Astrocyte of the cerebellum (primary cell): Measurements from ENCODE around the gene SSTR1.

Experiments
- DNase-seq: peaks from one replicate; pipeline ENCODE4 v3.0.0-alpha.2; 2011; ENCODE audit warnings: low read depth
- H3K4me3 ChIP-seq: 2 replicates; pipeline ENCODE4 v1.5.1; 2011; ENCODE audit warnings: mild to moderate bottlenecking, low read depth, low read length, moderate library complexity
- in situ Hi-C: cut with HindIII; loops from 2 replicates; pipeline ENCODE4 v1.10.0; 2017; ENCODE audit warnings: low sequenced_read_pairs
- TF ChIP-seq, protein P1 (sequence below): IDR thresholded peaks from 2 replicates; pipeline ENCODE4 v1.5.1; 2012; ENCODE audit warnings: low read length, low read depth, moderate library complexity, mild to moderate bottlenecking; ENCODE audit errors: missing control alignments

The SSTR1 gene

DNA sequence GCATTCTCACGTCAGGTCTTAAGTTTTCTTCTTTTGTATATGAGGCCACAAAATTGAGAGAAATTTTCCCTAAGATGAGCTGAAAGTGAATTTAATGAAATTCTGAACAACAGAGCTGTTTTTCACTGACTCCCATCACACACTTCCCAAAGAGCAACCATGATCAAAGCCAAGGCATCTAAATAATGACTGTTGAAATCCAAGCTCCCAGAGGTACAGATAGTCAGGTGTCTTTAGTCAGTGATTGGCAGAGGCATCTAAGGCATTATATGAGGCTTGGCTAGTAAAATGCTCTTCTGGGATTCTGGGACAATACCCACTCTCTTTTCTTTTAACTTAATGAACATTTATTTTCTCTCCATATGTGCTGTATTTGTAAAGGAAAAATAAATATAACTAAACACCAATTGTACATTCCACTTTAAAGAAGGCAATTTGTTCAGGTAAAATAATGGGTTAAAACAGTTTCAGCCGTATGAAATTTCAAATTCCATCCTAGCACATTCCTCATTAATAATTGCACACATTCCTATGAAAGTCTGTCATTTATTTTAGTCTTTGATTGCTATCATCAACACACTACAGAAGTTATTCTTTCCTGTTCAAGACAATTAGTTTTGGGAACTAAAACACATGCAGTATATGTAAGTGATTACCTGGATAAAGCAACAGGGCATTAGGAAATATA, 871 bp upstream of the SSTR1 start:
- TF ChIP-seq, protein P1, sequence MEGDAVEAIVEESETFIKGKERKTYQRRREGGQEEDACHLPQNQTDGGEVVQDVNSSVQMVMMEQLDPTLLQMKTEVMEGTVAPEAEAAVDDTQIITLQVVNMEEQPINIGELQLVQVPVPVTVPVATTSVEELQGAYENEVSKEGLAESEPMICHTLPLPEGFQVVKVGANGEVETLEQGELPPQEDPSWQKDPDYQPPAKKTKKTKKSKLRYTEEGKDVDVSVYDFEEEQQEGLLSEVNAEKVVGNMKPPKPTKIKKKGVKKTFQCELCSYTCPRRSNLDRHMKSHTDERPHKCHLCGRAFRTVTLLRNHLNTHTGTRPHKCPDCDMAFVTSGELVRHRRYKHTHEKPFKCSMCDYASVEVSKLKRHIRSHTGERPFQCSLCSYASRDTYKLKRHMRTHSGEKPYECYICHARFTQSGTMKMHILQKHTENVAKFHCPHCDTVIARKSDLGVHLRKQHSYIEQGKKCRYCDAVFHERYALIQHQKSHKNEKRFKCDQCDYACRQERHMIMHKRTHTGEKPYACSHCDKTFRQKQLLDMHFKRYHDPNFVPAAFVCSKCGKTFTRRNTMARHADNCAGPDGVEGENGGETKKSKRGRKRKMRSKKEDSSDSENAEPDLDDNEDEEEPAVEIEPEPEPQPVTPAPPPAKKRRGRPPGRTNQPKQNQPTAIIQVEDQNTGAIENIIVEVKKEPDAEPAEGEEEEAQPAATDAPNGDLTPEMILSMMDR: no peak
- DNase-seq: no peak
- no peak overlapping the region for H3K4me3 ChIP-seq
- in situ Hi-C loops: no loop called here

DNA sequence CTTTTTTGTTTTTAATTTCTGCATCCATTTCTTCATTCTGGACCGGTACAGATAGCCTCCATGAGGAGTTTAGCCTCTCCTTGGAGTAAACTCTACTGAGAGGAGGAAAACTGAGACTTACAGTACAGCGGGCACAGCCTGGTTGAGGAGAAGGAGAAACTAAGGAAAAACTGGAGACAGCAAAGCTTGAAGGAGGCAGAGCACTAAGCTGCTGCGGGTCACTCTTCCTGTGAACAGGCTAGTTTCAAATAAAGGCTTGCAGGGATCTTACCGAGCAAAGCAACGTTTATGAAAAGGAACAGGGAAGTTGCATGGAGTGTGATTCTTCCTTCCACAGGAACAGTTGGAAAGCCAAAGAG, 348 bp upstream of the SSTR1 start:
- no peak overlapping the region for H3K4me3 ChIP-seq
- TF ChIP-seq, protein P1: no peak
- DNase-seq: no peak
- in situ Hi-C loops: no loop called here

DNA sequence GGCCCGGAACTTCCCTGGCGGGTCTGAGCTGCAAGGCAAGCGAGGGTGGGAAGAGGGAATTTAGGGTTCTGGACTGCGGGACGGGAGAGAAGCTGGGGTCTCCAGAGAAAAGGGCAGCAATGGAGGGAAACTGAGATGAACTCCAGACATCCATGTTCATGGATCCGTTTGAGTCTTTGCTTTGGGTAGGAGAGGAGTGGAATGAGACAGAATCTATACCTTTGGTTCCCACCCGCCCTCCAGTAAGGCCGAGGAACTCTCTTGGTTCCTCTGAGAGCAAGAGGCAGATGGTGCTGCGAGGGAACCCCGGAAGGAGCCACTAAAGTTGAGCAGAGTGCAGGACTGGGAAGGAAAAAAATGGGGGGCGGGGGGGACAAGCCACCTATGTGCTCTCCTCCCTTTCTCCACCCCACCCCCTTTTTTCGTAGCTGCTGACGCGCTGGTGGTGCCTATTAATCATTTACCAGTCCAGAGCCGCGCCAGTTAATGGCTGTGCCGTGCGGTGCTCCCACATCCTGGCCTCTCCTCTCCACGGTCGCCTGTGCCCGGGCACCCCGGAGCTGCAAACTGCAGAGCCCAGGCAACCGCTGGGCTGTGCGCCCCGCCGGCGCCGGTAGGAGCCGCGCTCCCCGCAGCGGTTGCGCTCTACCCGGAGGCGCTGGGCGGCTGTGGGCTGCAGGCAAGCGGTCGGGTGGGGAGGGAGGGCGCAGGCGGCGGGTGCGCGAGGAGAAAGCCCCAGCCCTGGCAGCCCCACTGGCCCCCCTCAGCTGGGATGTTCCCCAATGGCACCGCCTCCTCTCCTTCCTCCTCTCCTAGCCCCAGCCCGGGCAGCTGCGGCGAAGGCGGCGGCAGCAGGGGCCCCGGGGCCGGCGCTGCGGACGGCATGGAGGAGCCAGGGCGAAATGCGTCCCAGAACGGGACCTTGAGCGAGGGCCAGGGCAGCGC, 1.2 kb downstream of the SSTR1 start:
- in situ Hi-C loops: no loop called here
- DNase-seq: no peak
- TF ChIP-seq, protein P1: peak; percentile 21
- peak overlapping the region; percentile 41 for H3K4me3 ChIP-seq

DNA sequence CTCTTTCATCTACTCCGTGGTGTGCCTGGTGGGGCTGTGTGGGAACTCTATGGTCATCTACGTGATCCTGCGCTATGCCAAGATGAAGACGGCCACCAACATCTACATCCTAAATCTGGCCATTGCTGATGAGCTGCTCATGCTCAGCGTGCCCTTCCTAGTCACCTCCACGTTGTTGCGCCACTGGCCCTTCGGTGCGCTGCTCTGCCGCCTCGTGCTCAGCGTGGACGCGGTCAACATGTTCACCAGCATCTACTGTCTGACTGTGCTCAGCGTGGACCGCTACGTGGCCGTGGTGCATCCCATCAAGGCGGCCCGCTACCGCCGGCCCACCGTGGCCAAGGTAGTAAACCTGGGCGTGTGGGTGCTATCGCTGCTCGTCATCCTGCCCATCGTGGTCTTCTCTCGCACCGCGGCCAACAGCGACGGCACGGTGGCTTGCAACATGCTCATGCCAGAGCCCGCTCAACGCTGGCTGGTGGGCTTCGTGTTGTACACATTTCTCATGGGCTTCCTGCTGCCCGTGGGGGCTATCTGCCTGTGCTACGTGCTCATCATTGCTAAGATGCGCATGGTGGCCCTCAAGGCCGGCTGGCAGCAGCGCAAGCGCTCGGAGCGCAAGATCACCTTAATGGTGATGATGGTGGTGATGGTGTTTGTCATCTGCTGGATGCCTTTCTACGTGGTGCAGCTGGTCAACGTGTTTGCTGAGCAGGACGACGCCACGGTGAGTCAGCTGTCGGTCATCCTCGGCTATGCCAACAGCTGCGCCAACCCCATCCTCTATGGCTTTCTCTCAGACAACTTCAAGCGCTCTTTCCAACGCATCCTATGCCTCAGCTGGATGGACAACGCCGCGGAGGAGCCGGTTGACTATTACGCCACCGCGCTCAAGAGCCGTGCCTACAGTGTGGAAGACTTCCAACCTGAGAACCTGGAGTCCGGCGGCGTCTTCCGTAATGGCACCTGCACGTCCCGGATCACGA, 2.2 kb downstream of the SSTR1 start:
- peak overlapping the region; percentile 41 for H3K4me3 ChIP-seq
- TF ChIP-seq, protein P1: no peak
- no peak for DNase-seq
- in situ Hi-C loops: no loop called here

DNA sequence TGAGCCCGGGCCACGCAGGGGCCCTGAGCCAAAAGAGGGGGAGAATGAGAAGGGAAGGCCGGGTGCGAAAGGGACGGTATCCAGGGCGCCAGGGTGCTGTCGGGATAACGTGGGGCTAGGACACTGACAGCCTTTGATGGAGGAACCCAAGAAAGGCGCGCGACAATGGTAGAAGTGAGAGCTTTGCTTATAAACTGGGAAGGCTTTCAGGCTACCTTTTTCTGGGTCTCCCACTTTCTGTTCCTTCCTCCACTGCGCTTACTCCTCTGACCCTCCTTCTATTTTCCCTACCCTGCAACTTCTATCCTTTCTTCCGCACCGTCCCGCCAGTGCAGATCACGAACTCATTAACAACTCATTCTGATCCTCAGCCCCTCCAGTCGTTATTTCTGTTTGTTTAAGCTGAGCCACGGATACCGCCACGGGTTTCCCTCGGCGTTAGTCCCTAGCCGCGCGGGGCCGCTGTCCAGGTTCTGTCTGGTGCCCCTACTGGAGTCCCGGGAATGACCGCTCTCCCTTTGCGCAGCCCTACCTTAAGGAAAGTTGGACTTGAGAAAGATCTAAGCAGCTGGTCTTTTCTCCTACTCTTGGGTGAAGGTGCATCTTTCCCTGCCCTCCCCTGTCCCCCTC, 3.0 kb downstream of the SSTR1 start:
- in situ Hi-C loops: no loop called here

More for the DNA sequence above, 3.0 kb downstream of the SSTR1 start:
- H3K4me3 ChIP-seq: peak overlapping the region; percentile 41
- TF ChIP-seq, protein P1: peak; percentile 54
- DNase-seq: no peak
